Naive thymus-derived CD4-positive, alpha-beta T cell (primary cell): Measurements from ENCODE around the gene CALCOCO2. TPM values are rescaled to one million over a fixed set of nuclear protein-coding genes. Genes with fewer than 3 reads are reported as not detected.
A peak's percentile ranks its signal among the peaks of the same experiment; 100 is the strongest.
"Not testable (repeated sequence)": the region's sequence is repeated elsewhere in the genome, so short reads cannot be mapped to it uniquely, and the experiment has no call there.

Source experiments
- ATAC-seq: fragments of 150-1000 bp; cut with Tn5 transposase; 2 replicates; pipeline ENCODE4 v1.10.0; 2021; ENCODE audit warnings: mild to moderate bottlenecking, moderate library complexity
- CTCF ChIA-PET: fragments of 350-600 bp; sonication (Branson Sonifier 250); formaldehyde crosslinking; loops from one replicate; lab custom pipeline; 2021; ENCODE audit warnings: antibody characterized with exemption; lab: Charles Lee
- POLR2A ChIA-PET: fragments of 350-600 bp; sonication (Branson Sonifier 250); formaldehyde crosslinking; loops from one replicate; lab custom pipeline; 2021; ENCODE audit warnings: antibody characterized with exemption, inconsistent platforms; lab: Charles Lee
- DNase-seq, 9 donors: peaks; one replicate each; pipeline versions ENCODE4 v3.0.0 to v3.0.0-alpha.2; 2020 to 2022; ENCODE audit warnings: mixed read lengths in 1 of 9
- H3K27ac ChIP-seq: one replicate; pipeline ENCODE4 v1.7.0; 2013; ENCODE audit warnings: mild to moderate bottlenecking, low read depth, low read length, moderate library complexity
- H3K27me3 ChIP-seq, 2 donors: one replicate each; pipeline ENCODE4 v1.7.0; 2013; ENCODE audit warnings: low read length in 2 of 2, mild to moderate bottlenecking in 2 of 2, moderate library complexity in 2 of 2; ENCODE audit not compliant: control insufficient read depth in 2 of 2, insufficient read depth in 2 of 2
- H3K36me3 ChIP-seq, 3 experiments: 1 replicate in 2 of 3; 2 replicates in 1 of 3; pipeline ENCODE4 v1.7.0; 2013; ENCODE audit warnings: low read length in 3 of 3, mild to moderate bottlenecking in 3 of 3, moderate library complexity in 1 of 3; ENCODE audit not compliant: insufficient read depth in 3 of 3, control insufficient read depth in 2 of 3
- H3K4me1 ChIP-seq, 2 donors: one replicate each; pipeline ENCODE4 v1.7.0; 2013; ENCODE audit warnings: low read length in 2 of 2, mild to moderate bottlenecking in 2 of 2, moderate library complexity in 1 of 2; ENCODE audit not compliant: control insufficient read depth in 2 of 2, insufficient read depth in 2 of 2
- H3K4me3 ChIP-seq: 2 replicates; pipeline ENCODE4 v1.7.0; 2013; ENCODE audit warnings: mild to moderate bottlenecking, low read length
- H3K9me3 ChIP-seq, 3 experiments: 1 replicate in 2 of 3; 2 replicates in 1 of 3; pipeline ENCODE4 v1.7.0; 2013; ENCODE audit warnings: low read length in 3 of 3; ENCODE audit not compliant: control insufficient read depth in 2 of 3
- H3K27ac Mint-ChIP-seq, 9 donors: one replicate each; pipeline ENCODE4 v1.8.0; 2020 to 2022; ENCODE audit warnings: mixed read lengths in 9 of 9, mild to moderate bottlenecking in 8 of 9, moderate library complexity in 5 of 9, inconsistent platforms in 2 of 9
- H3K27me3 Mint-ChIP-seq, 5 donors: one replicate each; pipeline ENCODE4 v1.8.0; 2021 to 2022; ENCODE audit warnings: mixed read lengths in 5 of 5, mild to moderate bottlenecking in 1 of 5
- H3K36me3 Mint-ChIP-seq, 5 donors: one replicate each; pipeline ENCODE4 v1.8.0; 2020 to 2022; ENCODE audit warnings: mixed read lengths in 5 of 5, mild to moderate bottlenecking in 3 of 5, inconsistent platforms in 1 of 5
- H3K4me1 Mint-ChIP-seq, 7 donors: one replicate each; pipeline ENCODE4 v1.8.0; 2020 to 2022; ENCODE audit warnings: mixed read lengths in 7 of 7, mild to moderate bottlenecking in 3 of 7, inconsistent platforms in 1 of 7
- H3K4me3 Mint-ChIP-seq, 10 donors: one replicate each; pipeline ENCODE4 v1.8.0; 2020 to 2022; ENCODE audit warnings: mild to moderate bottlenecking in 10 of 10, mixed read lengths in 10 of 10, moderate library complexity in 6 of 10, inconsistent platforms in 2 of 10
- H3K9me3 Mint-ChIP-seq, 11 donors: one replicate each; pipeline ENCODE4 v1.8.0; 2020 to 2022; ENCODE audit warnings: mixed read lengths in 11 of 11, mild to moderate bottlenecking in 4 of 11, inconsistent platforms in 1 of 11, moderate library complexity in 1 of 11
- intact Hi-C, 2 donors: fragments of 100-400 bp; cut with micrococcal nuclease; formaldehyde crosslinking; loops; one replicate each; pipeline ENCODE4 v1.15.1; 2023
- polyA plus RNA-seq, 2 donors: library from polyadenylated mRNA; unstranded; fragments of 300-500 nt; fragmentation: Illumina TruSeq; gene quantifications; one replicate each; pipeline ENCODE4 v1.2.3, GENCODE V29; 2021
- total RNA-seq, 6 experiments: library from RNA in 5 of 6; stranded (reverse) in 5 of 6; gene quantifications; 1 replicate in 5 of 6; 2 replicates in 1 of 6; pipeline ENCODE4 v1.2.3 and lab custom pipeline; 2021 to 2026

Gene CALCOCO2
- total and polyA plus RNA-seq, 7 experiments from 2014 or later: 129 to 208 (median 157) TPM

DNA sequence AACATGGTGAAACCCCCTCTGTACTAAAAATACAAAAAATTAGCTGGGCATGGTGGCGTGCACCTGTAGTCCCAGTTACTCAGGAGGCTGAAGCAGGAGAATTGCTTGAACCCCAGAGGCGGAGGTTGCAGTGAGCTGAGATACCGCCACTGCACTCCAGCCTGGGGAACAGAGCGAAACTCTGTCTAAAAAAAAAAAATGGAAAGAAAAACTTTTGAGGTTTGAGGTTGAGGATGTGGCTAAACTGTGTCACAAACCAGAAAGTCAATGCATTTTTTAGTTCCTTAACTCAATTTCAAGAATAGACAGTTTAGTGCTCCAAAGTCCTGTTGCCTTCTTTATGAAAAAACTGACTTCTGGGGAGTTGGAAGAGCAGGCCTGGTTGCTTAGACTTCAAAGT lies 6.6 kb downstream of the CALCOCO2 start:
- CTCF ChIA-PET, H3K27me3 ChIP-seq, H3K4me3 ChIP-seq, H3K9me3 Mint-ChIP-seq, H3K9me3 ChIP-seq, H3K36me3 ChIP-seq, H3K27me3 Mint-ChIP-seq: not testable (repeated sequence)
- Histone ChIP-seq H3K27ac (peak overlapping the region; percentile 37), H3K4me1 (peaks cover 58 to 67% of the 10 kb centered on the region in 2 donors)
- Mint-ChIP-seq H3K4me3 (peak overlapping the region; percentile 34 to 92 (median 83)), H3K36me3 (peaks cover 0 to 37% (median 0%) of the 10 kb centered on the region in 5 donors), H3K27ac (peak overlapping the region; percentile 78 to 96 (median 90)), H3K4me1 (peaks cover 68 to 96% (median 92%) of the 10 kb centered on the region in 7 donors)
- intact Hi-C loops: loop anchor here (1.0 to 10.0 kb wide), 6 partner anchors 20 to 793 kb away; partner anchors contain the start of genes CBX1 (in 1 of the 2), NFE2L1 (in 1 of the 2), PHB1 (in 1 of the 2) and SNX11 (in 1 of the 2)
- DNase-seq (peak in 6 of 9 donors; percentile 66 to 76 (median 74)), ATAC-seq (peak; percentile 63)
- POLR2A ChIA-PET: interaction anchor here (0.6 kb wide), 1 partner anchor 14 kb away, joined by 3 read pairs; no protein-coding TSS in a partner anchor

DNA sequence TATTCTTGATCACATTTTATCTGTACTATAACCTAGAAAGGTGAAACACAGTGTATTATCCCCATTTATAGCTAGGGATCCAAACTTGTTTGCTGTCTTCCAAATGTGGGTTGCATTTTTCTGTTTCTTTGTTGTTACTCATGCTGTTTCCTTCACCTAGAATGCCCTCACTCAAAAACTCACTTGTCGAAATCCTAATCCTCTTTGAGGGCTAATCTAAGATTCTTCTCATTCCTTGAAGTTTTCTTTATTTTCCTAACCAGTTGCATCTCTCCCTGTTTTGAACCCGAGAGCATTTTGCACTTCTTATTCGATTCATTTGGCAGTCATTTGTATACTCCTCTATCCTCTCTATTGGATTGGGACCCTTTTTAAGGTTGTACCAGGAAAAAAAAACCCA lies 9.6 kb downstream of the CALCOCO2 start:
- Mint-ChIP-seq H3K4me1 (peaks cover 43 to 77% (median 70%) of the 10 kb centered on the region in 7 donors), H3K27ac (peak overlapping the region; percentile 35 to 98 (median 84)), H3K4me3 (peak overlapping the region in 9 of 10 donors; percentile 52 to 98 (median 85)), H3K36me3 (peaks cover 0 to 45% (median 8%) of the 10 kb centered on the region in 5 donors), H3K9me3 (peaks cover 0 to 2% (median 0%) of the 10 kb centered on the region in 11 donors), H3K27me3 (no peaks in the 10 kb centered on the region)
- no peak for ATAC-seq
- Histone ChIP-seq H3K36me3 (peaks cover 4 to 19% (median 7%) of the 10 kb centered on the region in 3 experiments), H3K9me3 (no peaks in the 10 kb centered on the region), H3K27ac (no peak overlapping the region), H3K4me3 (no peak overlapping the region), H3K4me1 (peaks cover 43 to 54% of the 10 kb centered on the region in 2 donors), H3K27me3 (no peaks in the 10 kb centered on the region)
- intact Hi-C loops: loop anchor here in 1 of 2 donors (2.0 kb wide), 1 partner anchor 24 kb away; the partner anchor contains the start of gene TTLL6
- POLR2A ChIA-PET: interaction anchor here (1.0 to 2.3 kb wide), 3 partner anchors 9 to 52 kb away, joined by 3 to 10 read pairs (median 9); partner anchors contain the start of gene ATP5MC1
- no peak for DNase-seq
- CTCF ChIA-PET: interaction anchor here (0.8 to 2.2 kb wide), 2 partner anchors 38 to 44 kb away, joined by 3 to 12 read pairs; no protein-coding TSS in a partner anchor

DNA sequence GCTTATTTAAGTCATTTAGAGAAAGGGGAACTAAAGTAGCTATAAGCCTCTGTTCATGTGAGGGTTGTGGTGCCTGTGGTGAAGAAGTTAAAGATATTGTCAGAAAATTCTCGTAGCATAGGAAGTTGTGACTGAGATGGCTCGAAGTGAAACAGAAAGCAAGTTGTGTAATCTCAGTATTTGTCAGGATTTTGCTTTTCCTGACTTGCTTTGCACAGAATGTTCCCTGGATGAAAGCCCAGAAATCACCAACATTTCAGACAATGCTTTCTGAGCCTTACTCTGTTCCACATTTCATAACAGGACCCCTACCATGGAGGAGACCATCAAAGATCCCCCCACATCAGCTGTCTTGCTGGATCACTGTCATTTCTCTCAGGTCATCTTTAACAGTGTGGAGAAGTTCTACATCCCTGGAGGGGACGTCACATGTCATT lies 10.6 kb downstream of the CALCOCO2 start:
- Mint-ChIP-seq H3K9me3 (peaks cover 0 to 2% (median 0%) of the 10 kb centered on the region in 11 donors), H3K27ac (peak overlapping the region; percentile 84 to 98 (median 95)), H3K27me3 (no peaks in the 10 kb centered on the region), H3K4me3 (peak overlapping the region; percentile 79 to 98 (median 87)), H3K36me3 (peaks cover 0 to 41% (median 11%) of the 10 kb centered on the region in 5 donors), H3K4me1 (peaks cover 33 to 67% (median 61%) of the 10 kb centered on the region in 7 donors)
- Histone ChIP-seq H3K36me3 (peaks cover 4 to 27% (median 7%) of the 10 kb centered on the region in 3 experiments), H3K4me1 (peaks cover 38 to 47% of the 10 kb centered on the region in 2 donors), H3K27ac (peak overlapping the region; percentile 73), H3K4me3 (peak overlapping the region; percentile 35), H3K9me3 (no peaks in the 10 kb centered on the region), H3K27me3 (no peaks in the 10 kb centered on the region)
- POLR2A ChIA-PET: interaction anchor here (1.0 to 2.3 kb wide), 4 partner anchors 10 to 51 kb away, joined by 3 to 10 read pairs (median 7); partner anchors contain the start of gene ATP5MC1
- intact Hi-C loops: loop anchor here (1.0 to 2.0 kb wide), 4 partner anchors 10 to 25 kb away; partner anchors contain the start of genes CALCOCO2 (in 2 of the 2) and TTLL6 (in 1 of the 2)
- ATAC-seq (peak; percentile 94), DNase-seq (peak in 7 of 9 donors; percentile 48 to 75 (median 62))
- CTCF ChIA-PET: no interaction called here

DNA sequence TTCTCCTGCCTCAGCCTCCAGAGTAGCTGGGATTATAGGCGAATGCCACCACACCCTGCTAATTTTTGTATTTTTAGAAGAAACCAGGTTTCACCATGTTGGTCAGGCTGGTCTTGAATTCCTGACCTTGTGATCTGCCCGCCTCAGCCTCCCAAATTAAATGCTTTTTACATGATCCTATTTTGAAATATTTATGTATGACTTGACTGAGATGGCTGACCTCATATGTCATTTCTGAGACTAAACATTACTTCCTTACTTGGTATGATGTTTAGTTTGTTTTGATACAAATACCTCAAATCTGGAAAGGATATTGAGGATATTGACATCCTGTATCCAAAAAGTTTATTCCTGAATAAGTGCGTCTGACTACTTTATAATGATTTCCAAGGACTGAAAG lies 11.9 kb downstream of the CALCOCO2 start:
- DNase-seq (no peak), ATAC-seq (no peak)
- Mint-ChIP-seq H3K4me1 (peaks cover 23 to 54% (median 48%) of the 10 kb centered on the region in 7 donors), H3K4me3 (peak overlapping the region in 5 of 10 donors; percentile 23 to 79 (median 40)), H3K27ac (peak overlapping the region in 7 of 9 donors; percentile 25 to 98 (median 84)), H3K27me3 (no peaks in the 10 kb centered on the region), H3K36me3 (peaks cover 0 to 40% (median 18%) of the 10 kb centered on the region in 5 donors), H3K9me3 (peaks cover 0 to 2% (median 0%) of the 10 kb centered on the region in 11 donors)
- Histone ChIP-seq H3K9me3 (no peaks in the 10 kb centered on the region), H3K36me3 (peaks cover 4 to 37% (median 11%) of the 10 kb centered on the region in 3 experiments), H3K4me3 (no peak overlapping the region), H3K4me1 (peaks cover 25 to 33% of the 10 kb centered on the region in 2 donors), H3K27ac (no peak overlapping the region), H3K27me3 (no peaks in the 10 kb centered on the region)
- intact Hi-C loops: no loop called here
- ChIA-PET CTCF (interaction anchor here (1.3 to 2.0 kb wide), 2 partner anchors 18 to 36 kb away, joined by 3 to 6 read pairs; no protein-coding TSS in a partner anchor), POLR2A (interaction anchor here (1.2 kb wide), 1 partner anchor 26 kb away, joined by 3 read pairs; the partner anchor contains the start of gene TTLL6)

DNA sequence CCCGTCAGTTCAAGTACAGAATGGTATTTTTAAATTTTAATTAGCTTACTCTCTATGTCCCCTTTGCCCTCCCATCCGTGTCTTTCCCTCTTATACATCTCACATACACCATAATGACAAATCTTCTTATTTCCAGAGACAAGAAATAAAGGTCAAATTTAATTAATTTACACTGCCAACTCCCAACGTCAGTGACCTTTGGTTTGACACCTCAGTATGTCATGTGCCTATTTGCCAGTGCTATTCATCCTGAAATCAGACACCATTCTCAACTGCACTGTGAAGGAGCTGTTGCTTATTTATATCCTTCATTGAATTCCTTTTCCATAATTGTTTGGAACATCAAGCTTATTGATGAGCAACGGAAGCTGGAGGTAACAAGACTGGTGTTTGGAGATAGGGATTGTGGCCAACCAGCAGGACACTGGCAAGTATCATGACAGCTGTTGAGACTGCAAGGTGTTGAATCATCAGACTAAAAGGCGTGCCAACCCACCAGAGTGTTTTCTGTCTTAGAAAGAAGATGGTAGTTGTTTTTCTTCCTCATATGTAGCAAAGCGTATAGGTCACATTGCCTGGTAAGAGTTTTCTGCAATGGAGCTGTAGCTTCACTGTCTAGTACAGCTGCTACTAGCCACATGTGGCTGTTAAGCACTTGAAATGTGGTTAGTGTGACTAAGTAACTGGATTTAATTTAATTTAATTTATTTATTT lies 12.5 kb downstream of the CALCOCO2 start:
- Histone ChIP-seq H3K4me1 (peaks cover 20 to 27% of the 10 kb centered on the region in 2 donors), H3K4me3 (no peak overlapping the region), H3K9me3 (no peaks in the 10 kb centered on the region), H3K36me3 (peaks cover 4 to 43% (median 13%) of the 10 kb centered on the region in 3 experiments), H3K27me3 (no peaks in the 10 kb centered on the region), H3K27ac (no peak overlapping the region)
- H3K36me3 Mint-ChIP-seq: peaks cover 5 to 42% (median 23%) of the 10 kb centered on the region in 5 donors
- peaks cover 18 to 48% (median 42%) of the 10 kb centered on the region in 7 donors for H3K4me1 Mint-ChIP-seq
- no peaks in the 10 kb centered on the region for H3K9me3 Mint-ChIP-seq
- no peak for ATAC-seq
- ChIA-PET CTCF (interaction anchor here (0.6 to 2.0 kb wide), 5 partner anchors 17 to 558 kb away, joined by 3 to 6 read pairs (median 3); no protein-coding TSS in a partner anchor), POLR2A (interaction anchor here (0.7 to 1.2 kb wide), 2 partner anchors 12 to 27 kb away, joined by 3 read pairs; partner anchors contain the start of gene TTLL6)
- H3K4me3 Mint-ChIP-seq: peak overlapping the region in 4 of 10 donors; percentile 29 to 48 (median 36)
- peak overlapping the region in 5 of 9 donors; percentile 59 to 98 (median 93) for H3K27ac Mint-ChIP-seq
- DNase-seq: no peak
- H3K27me3 Mint-ChIP-seq: no peaks in the 10 kb centered on the region
- intact Hi-C loops: no loop called here
